GM06990 (cell line): ENCODE results near the gene ZNF618.

Experiments
- DNase-seq: peaks from one replicate; pipeline ENCODE4 v3.0.0-alpha.2; 2011; ENCODE audit not compliant: insufficient read length; ENCODE audit errors: extremely low read depth
- H3K27me3 ChIP-seq: replicated peaks from 2 replicates; pipeline ENCODE4 v1.6.0; 2011; ENCODE audit warnings: low read length; ENCODE audit not compliant: control insufficient read depth, insufficient read depth
- H3K36me3 ChIP-seq: 2 replicates; pipeline ENCODE4 v1.5.1; 2011; ENCODE audit warnings: low read length; ENCODE audit not compliant: control insufficient read depth, insufficient read depth
- H3K4me3 ChIP-seq: replicated peaks from 2 replicates; pipeline ENCODE4 v1.5.1; 2011; ENCODE audit warnings: low read depth, mild to moderate bottlenecking, control low read depth, low read length
- TF ChIP-seq, protein P1 (sequence below): IDR thresholded peaks from 2 replicates; pipeline ENCODE4 v1.5.1; 2011; ENCODE audit warnings: low read length, control low read depth, mild to moderate bottlenecking, inconsistent platforms; ENCODE audit not compliant: insufficient read depth, poor library complexity, severe bottlenecking

Gene ZNF618

DNA sequence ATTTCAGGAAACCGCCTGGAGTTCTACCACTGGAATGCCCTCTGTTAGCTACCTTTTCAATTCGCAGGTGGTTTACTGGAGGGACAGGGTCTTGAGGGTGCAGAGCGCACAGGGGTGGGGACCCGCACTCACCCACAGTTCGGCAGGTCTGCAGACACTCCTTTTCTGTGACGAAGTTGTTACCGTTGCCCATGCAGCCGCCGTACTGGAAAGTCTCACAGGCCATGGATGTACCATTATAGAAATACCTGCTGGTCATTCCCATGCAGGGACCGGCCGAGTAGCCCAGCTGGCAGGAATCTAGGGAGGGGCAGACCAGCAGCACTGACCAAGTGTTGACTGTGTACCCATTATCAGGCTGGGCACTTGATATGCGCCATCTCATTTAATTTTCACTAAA lies 185.2 kb downstream of the ZNF618 start:
- Histone ChIP-seq H3K4me3 (no peak overlapping the region), H3K36me3 (no peaks in the 10 kb centered on the region), H3K27me3 (peaks cover 1% of the 10 kb centered on the region)
- no peak for DNase-seq
- TF ChIP-seq, protein P1, sequence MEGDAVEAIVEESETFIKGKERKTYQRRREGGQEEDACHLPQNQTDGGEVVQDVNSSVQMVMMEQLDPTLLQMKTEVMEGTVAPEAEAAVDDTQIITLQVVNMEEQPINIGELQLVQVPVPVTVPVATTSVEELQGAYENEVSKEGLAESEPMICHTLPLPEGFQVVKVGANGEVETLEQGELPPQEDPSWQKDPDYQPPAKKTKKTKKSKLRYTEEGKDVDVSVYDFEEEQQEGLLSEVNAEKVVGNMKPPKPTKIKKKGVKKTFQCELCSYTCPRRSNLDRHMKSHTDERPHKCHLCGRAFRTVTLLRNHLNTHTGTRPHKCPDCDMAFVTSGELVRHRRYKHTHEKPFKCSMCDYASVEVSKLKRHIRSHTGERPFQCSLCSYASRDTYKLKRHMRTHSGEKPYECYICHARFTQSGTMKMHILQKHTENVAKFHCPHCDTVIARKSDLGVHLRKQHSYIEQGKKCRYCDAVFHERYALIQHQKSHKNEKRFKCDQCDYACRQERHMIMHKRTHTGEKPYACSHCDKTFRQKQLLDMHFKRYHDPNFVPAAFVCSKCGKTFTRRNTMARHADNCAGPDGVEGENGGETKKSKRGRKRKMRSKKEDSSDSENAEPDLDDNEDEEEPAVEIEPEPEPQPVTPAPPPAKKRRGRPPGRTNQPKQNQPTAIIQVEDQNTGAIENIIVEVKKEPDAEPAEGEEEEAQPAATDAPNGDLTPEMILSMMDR = no peak

DNA sequence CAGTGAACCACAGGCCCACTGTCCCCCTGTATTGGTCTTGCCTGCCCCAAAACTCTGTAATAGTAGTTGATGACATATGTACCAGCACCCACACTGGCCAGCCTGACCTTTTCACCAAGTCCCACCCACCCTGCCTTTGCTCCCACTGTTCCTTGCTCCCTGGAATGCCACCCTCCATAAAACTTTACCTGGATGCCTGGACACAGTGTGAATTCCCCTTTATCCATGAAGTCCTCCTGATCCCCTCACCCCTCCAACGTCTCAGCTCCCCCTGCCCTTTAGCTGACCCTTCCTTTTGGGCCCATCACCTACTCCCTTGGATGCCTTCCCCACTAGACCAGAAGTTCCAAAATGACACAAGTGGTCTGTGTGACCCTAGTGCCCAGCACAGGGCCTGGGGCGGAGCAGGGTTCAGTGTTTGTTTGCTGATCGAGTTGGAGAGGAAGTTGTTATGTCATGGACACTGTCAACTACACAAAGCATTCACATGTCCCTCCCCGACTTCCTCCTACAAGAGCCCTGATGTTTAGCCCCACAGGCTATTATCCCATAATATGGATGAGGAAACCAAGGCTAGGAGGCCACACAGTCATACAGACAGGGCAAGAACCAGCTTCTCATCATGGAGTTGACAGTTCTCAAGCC lies 185.8 kb downstream of the ZNF618 start:
- peaks cover 1% of the 10 kb centered on the region for H3K27me3 ChIP-seq
- TF ChIP-seq, protein P1 = no peak
- no peaks in the 10 kb centered on the region for H3K36me3 ChIP-seq
- no peak for DNase-seq
- H3K4me3 ChIP-seq = no peak overlapping the region

DNA sequence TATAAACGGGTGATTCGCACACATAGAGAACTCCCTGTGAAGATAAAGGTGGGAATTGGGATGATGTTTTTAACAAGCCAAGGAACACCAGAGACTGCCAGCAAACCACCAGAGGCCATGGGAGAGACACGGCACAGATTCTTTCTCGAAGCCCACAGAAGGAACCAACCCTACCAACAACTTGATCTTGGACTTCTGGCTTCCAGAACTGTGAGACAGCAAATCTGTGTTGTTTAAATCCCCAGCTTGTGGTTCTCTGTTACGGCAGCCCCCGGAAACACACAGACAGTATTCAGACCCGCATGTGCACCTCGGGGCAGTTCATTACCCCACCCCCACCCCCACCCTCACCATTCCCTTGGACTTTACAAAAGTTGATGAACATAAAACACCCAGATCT lies 189.2 kb downstream of the ZNF618 start:
- Histone ChIP-seq H3K27me3 (peaks cover 1% of the 10 kb centered on the region), H3K4me3 (no peak overlapping the region), H3K36me3 (no peaks in the 10 kb centered on the region)
- TF ChIP-seq, protein P1 = no peak
- no peak for DNase-seq

DNA sequence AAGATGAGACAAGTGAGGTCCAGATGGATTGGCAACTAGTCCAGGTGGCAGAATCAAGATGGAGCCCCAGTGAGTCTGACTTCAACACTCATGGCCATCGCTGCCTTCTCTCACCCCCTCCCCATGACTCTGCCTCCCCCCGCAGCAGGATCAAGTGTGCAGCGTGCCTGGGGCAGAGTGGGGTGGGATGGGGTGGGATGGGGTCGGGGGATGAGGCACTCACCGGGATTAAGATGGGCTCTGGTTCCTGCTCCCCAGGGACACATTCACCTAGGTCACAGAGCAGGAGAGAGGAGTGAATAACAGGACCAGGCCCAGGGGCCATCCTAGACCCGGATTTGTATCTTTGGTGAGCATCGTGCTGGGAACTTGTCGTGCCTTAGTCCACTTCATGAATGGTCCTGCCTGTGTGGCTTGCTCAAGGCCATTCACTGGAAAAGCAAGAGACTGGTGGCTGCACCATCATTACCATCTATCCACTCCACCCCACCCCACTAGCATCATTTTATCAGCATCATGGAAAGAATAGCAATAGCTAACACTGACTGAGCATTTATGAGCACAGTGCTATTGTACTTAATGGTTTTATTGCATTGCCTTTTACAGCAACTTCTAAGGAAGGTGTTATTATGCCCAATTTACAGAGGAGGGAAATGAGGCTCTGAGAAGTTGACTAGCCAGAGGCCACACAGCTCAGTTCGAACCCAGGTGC lies 193.5 kb downstream of the ZNF618 start:
- TF ChIP-seq, protein P1 = no peak

DNA sequence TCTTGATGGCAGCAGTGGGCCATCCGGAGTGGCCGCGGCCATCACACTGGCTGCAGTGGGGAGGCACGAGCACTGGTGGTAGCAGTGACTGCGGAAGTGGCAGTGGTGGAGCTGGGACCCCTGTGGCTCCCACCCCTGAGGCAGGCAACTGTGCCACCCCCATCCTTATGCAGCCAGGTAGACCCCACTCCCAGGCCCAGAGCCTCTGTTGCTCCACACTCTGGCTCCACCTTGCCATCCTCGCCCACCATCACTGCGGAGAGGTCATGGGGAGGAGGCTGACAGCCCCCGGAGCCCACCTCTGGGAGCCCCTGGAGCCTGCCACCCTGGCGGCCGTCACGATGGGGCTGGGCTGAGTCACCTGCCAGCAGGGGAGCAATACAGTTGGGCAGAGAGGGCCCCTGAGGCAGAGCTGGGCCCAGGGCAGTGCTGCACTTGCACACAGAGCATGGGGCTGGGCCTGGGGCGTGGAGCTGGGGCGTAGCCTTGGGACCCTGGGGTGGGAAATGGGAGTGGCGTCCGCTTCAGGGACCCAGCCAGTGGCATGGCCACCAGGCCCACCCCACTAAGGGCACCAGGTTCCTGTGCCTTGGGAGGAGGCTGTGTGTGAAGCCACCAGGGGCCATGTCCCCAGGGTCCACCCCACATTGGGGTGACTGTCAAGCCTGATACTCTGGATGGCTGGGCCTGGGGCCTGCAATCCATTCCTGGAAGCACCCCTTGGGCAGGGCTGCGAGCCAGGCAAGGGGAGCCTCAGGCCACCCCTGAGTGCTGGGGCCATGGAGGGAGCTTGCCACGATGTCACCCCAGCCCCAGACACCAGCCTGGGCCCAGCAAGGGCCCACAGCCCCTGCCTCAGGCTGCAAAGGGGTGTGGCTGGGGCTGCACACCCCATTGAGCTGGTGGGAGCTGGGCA lies 194.3 kb downstream of the ZNF618 start:
- Histone ChIP-seq H3K4me3 (no peak overlapping the region), H3K27me3 (no peaks in the 10 kb centered on the region), H3K36me3 (no peaks in the 10 kb centered on the region)
- no peak for DNase-seq
- TF ChIP-seq, protein P1 = no peak

More for the DNA sequence above, 193.5 kb downstream of the ZNF618 start:
- Histone ChIP-seq H3K4me3 (no peak overlapping the region), H3K36me3 (no peaks in the 10 kb centered on the region), H3K27me3 (no peaks in the 10 kb centered on the region)
- no peak for DNase-seq
